ENCODE measurements around the gene PYCR2.
"Not testable (repeated sequence)": the region's sequence is repeated elsewhere in the genome, so short reads cannot be mapped to it uniquely, and the experiment has no call there.

PYCR2 gene

GRCh38 chr1:225888898-225889601 lies 35.0 kb downstream of the PYCR2 start, which contains the start of gene LEFTY1:
TSS of gene LEFTY1 (minus strand) at chr1:225889146. CDS start at chr1:225889066, 80 bp downstream.
- no peak for DNase-seq

GRCh38 chr1:225888289-225888897 lies 35.7 kb downstream of the PYCR2 start:
- no peak for DNase-seq

GRCh38 chr1:225887554-225888288 lies 36.3 kb downstream of the PYCR2 start:
- DNase-seq: not testable (repeated sequence)

GRCh38 chr1:225887030-225887314 lies 37.1 kb downstream of the PYCR2 start:
- no peak for DNase-seq

GRCh38 chr1:225886159-225887029 lies 37.7 kb downstream of the PYCR2 start:
- no peak for DNase-seq

- no peak for DNase-seq
Observed at GRCh38 chr1:225885336-225885735, 38.7 kb downstream of the PYCR2 start.

- no peak for DNase-seq
Observed at GRCh38 chr1:225883616-225884265, 40.3 kb downstream of the PYCR2 start.

- no peak for DNase-seq
Observed at GRCh38 chr1:225882694-225883615, 41.1 kb downstream of the PYCR2 start.

GRCh38 chr1:225881959-225882693 lies 41.9 kb downstream of the PYCR2 start, which contains the start of gene TMEM63A:
TSS of gene TMEM63A (minus strand) at chr1:225882380. CDS start at chr1:225877580, 4,800 bp downstream.
- peak; percentile 78 for DNase-seq

- DNase-seq: no peak
Observed at GRCh38 chr1:225881081-225881958, 42.7 kb downstream of the PYCR2 start.

GRCh38 chr1:225880636-225881035 lies 43.4 kb downstream of the PYCR2 start:
- DNase-seq: no peak

- no peak for DNase-seq
Observed at GRCh38 chr1:225880222-225880588, 43.8 kb downstream of the PYCR2 start.

- DNase-seq: no peak
Observed at GRCh38 chr1:225879521-225880221, 44.4 kb downstream of the PYCR2 start.

- no peak for DNase-seq
Observed at GRCh38 chr1:225878282-225878681, 45.8 kb downstream of the PYCR2 start.

- DNase-seq: no peak
Observed at GRCh38 chr1:225877580-225877979, 46.5 kb downstream of the PYCR2 start.

- no peak for DNase-seq
Observed at GRCh38 chr1:225876900-225877510, 47.0 kb downstream of the PYCR2 start.

GRCh38 chr1:225875044-225875815 lies 48.8 kb downstream of the PYCR2 start:
- DNase-seq: no peak

GRCh38 chr1:225874431-225874830 lies 49.6 kb downstream of the PYCR2 start:
- DNase-seq: no peak
